GM20000 (cell line): ENCODE measurements around the gene APOBEC4.
"Not testable (repeated sequence)": the region's sequence is repeated elsewhere in the genome, so short reads cannot be mapped to it uniquely, and the experiment has no call there.

ENCODE experiments used
- DNase-seq: peaks from one replicate; pipeline ENCODE4 v3.0.0; 2012; ENCODE audit warnings: low spot score
- TF ChIP-seq, protein P1 (sequence below): IDR thresholded peaks from 2 replicates; pipeline ENCODE4 v1.5.1; 2012; ENCODE audit warnings: mild to moderate bottlenecking, control low read depth; ENCODE audit errors: extremely low read depth, missing control alignments

Gene APOBEC4

GRCh38 chr1:183633676-183634343, 19.3 kb downstream of the APOBEC4 start:
- DNase-seq, result peak; percentile 38

GRCh38 chr1:183632964-183633363, 20.2 kb downstream of the APOBEC4 start:
- no peak for DNase-seq
- TF ChIP-seq, protein P1, sequence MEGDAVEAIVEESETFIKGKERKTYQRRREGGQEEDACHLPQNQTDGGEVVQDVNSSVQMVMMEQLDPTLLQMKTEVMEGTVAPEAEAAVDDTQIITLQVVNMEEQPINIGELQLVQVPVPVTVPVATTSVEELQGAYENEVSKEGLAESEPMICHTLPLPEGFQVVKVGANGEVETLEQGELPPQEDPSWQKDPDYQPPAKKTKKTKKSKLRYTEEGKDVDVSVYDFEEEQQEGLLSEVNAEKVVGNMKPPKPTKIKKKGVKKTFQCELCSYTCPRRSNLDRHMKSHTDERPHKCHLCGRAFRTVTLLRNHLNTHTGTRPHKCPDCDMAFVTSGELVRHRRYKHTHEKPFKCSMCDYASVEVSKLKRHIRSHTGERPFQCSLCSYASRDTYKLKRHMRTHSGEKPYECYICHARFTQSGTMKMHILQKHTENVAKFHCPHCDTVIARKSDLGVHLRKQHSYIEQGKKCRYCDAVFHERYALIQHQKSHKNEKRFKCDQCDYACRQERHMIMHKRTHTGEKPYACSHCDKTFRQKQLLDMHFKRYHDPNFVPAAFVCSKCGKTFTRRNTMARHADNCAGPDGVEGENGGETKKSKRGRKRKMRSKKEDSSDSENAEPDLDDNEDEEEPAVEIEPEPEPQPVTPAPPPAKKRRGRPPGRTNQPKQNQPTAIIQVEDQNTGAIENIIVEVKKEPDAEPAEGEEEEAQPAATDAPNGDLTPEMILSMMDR, result no peak

More at GRCh38 chr1:183633676-183634343, 19.3 kb downstream of the APOBEC4 start:
- TF ChIP-seq, protein P1, result peak; percentile 10

- TF ChIP-seq, protein P1, result no peak
- no peak for DNase-seq
Observed at GRCh38 chr1:183632114-183632513, 21.0 kb downstream of the APOBEC4 start.

DNA sequence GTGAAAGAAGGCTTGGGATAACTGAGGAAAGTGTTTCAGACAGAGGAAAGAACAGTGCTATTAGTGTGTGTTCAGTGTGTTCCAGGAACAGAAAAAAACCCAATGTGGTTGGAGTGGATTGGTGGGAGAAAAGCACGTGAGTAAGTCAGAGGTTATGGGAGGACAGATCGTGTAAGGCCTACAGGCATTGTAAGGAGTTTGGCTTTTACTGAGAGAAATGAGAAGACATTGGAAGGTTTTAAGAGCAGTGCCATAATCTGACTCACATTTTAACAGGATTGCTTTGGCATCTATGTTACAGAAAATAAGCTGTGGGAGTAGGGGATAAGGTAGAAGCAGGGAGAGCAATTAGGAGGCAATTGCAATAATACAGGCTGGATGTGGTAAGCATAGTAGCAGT, 22.4 kb downstream of the APOBEC4 start:
- DNase-seq, result no peak
- TF ChIP-seq, protein P1, result no peak

DNA sequence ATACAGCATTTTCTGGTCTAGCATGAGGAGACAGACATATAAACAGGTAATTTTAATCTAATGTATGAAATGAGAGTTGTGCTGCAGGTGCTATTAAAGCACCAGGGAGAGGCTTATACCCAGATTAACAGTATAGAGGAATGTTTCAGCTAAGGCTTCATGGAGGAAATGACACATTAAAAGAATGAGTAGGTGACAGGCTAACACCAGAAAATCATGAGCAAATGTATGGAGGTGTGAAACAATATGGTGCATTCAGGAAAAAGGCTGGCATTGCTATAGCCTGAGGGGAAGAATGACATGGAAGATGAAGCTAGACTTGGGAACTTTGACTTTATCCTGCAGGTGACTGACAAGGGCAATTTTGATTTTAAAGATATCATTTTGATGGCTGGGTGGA, 24.6 kb downstream of the APOBEC4 start:
- DNase-seq, result no peak
- TF ChIP-seq, protein P1, result no peak

DNA sequence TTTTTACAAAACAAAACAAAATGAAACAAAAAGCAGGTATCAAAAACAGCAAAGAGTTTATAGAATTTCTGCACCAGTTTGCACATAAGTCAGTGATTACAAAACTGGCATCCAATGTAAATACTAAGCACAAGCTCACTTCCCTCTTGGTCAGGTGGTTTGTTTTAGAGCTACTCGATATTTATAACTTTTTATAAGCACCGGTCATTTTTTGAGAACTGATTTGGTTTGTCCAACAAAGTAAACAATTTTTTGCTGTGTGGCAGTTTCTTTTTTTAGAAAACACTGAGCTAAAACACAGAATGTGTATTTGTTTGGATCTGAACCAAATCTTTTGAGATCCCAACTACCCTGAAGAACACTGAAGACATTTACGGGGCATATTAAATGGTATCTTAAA, 26.9 kb downstream of the APOBEC4 start:
- DNase-seq, result not testable (repeated sequence)

DNA sequence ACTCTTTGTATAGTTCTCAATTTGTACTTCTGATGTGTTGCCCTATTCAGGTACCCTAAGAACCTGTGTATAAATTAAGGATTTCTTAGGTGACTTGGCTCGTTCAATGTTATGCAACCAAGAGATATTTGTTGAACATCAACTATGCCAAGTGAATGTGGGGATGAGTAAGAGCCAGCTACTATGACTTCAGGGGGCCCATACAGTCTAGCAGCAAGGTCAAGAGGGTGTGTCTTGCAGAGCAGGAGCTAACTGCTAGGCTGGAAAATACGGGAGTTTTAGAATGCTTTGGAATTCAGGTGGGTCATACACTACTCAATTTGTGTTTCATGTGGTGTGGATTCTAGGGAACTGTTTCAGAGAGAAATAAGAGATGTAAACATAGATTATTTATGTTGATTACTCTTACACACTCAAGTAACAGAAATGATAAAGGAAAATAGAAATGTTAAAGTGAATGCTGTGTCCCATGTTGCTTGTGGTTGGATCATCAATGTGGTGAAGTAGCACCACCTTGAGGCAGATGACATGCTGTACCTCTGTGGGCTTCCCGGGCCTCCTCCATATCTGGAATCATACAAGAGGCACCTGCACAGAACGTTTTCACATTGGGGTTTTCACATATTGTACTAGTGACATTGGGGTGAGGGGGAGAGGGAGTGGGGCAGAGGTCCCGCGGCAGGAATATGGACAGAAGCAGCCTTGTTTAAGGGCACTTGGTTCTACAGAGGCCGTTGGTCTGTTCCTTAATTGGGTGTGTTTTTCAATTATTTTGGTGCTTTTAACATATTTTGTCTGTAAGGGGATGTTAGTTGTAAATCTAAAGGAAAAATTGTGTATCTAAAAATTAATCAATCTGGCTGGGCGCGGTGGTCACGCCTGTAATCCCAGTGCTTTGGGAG, 30.0 kb downstream of the APOBEC4 start:
- TF ChIP-seq, protein P1, result peak; percentile 56
- peak; percentile 48 for DNase-seq
